Esophagus squamous epithelium (tissue), 5 donors: Measurements from ENCODE around the gene ECHS1. TPM values are rescaled to one million over a fixed set of nuclear protein-coding genes. Genes with fewer than 3 reads are reported as not detected.
A peak's percentile ranks its signal among the peaks of the same experiment; 100 is the strongest.

Experiments used
- DNase-seq: peaks from one replicate; lab custom pipeline; 2025; lab: John Stamatoyannopoulos, UW
- H3K27ac ChIP-seq, 4 donors: fragments of 200-600 bp; sonication (generic); one replicate each; pipeline ENCODE4 v1.5.1; 2016 to 2019; ENCODE audit warnings: mild to moderate bottlenecking in 1 of 4
- H3K27me3 ChIP-seq, 4 donors: fragments of 200-600 bp; sonication (generic); 1 replicate in 3 of 4; 2 replicates in 1 of 4; pipeline versions ENCODE4 v1.5.1 to v1.6.0; 2017 to 2021; ENCODE audit warnings: antibody characterized with exemption in 1 of 4
- H3K36me3 ChIP-seq, 3 donors: fragments of 200-600 bp; sonication (generic); one replicate each; pipeline ENCODE4 v1.5.1; 2016 to 2019
- H3K4me1 ChIP-seq, 3 donors: fragments of 200-600 bp; sonication (generic); one replicate each; pipeline ENCODE4 v1.5.1; 2017 to 2019
- H3K4me3 ChIP-seq, 4 donors: fragments of 200-600 bp; sonication (generic); 1 replicate in 3 of 4; 2 replicates in 1 of 4; pipeline ENCODE4 v1.5.1; 2016 to 2019; ENCODE audit warnings: mild to moderate bottlenecking in 2 of 4, moderate library complexity in 1 of 4
- H3K9me3 ChIP-seq, 3 donors: fragments of 200-600 bp; sonication (generic); one replicate each; pipeline ENCODE4 v1.5.1; 2016 to 2019
- POLR2A ChIP-seq, 4 donors: fragments of 450-650 bp; IDR thresholded peaks; one replicate each; pipeline ENCODE4 v1.6.1; 2017; ENCODE audit warnings: antibody characterized with exemption in 4 of 4, mild to moderate bottlenecking in 4 of 4, moderate library complexity in 3 of 4
- WGBS, 2 donors: methylation state at CpG; one replicate each; pipeline ENCODE4 v1.1.5; 2018; 5-methylcytosine and 5-hydroxymethylcytosine counted together
- intact Hi-C: fragments of 100-400 bp; cut with DNase I; formaldehyde crosslinking; loops from one replicate; pipeline ENCODE4 v1.15.0; 2022
- total RNA-seq, 4 donors: library from RNA; depleted of rRNA; stranded (reverse); fragments of >200 nt; gene quantifications; one replicate each; pipeline ENCODE4 v1.1.0, GENCODE V29; 2016
- TF ChIP-seq, protein P1 (sequence below), 6 experiments: fragments of 450-650 bp in 4 of 6; fragments of 200-600 bp in 2 of 6; sonication (generic) in 2 of 6; IDR thresholded peaks; one replicate each; pipeline ENCODE4 v1.5.1; 2016 to 2019; ENCODE audit warnings: antibody characterized with exemption in 6 of 6, mild to moderate bottlenecking in 4 of 6, moderate library complexity in 4 of 6
- donor health status: DM: yes; HTN: yes; CAD: no.

Gene ECHS1
- total RNA-seq, 4 donors from 2014 or later = 75.0 to 115 (median 99.2) TPM

DNA sequence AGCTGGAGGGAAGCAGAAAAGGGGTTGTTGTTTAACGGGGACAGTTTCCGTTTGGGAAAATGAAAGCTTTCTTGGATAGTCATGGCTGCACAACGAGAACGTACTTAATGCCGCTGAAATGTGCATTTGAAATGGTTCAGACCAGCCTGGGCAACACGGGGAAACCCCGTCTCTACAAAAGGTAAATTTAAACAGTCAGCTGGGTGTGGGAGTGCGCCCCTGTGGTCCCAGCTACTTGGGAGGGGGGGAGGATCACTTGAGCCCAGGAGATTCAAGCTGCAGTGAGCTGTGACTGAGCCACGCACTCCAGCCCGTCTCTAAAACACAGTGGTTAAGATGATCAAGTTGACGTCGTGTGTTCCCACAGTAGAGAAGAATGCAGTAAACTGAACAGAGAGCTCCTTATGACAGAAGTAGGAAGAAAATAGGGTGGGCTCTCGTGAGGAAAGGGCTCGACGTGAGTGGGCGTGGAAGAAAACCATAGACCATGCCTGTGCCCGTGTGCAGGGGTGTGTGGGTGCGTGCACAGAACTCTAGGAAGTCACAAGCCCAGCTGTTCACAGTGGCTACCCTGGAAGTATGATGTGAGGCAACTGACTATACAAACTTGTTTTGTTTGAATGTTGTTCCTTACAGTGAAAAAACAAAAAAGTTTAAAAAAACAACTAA is 11.2 kb downstream of the ECHS1 start:
- 76% methylated on average over 17 to 18 of the region's 18 CpGs for whole genome bisulfite sequencing, 2 donors
- TF ChIP-seq, protein P1, sequence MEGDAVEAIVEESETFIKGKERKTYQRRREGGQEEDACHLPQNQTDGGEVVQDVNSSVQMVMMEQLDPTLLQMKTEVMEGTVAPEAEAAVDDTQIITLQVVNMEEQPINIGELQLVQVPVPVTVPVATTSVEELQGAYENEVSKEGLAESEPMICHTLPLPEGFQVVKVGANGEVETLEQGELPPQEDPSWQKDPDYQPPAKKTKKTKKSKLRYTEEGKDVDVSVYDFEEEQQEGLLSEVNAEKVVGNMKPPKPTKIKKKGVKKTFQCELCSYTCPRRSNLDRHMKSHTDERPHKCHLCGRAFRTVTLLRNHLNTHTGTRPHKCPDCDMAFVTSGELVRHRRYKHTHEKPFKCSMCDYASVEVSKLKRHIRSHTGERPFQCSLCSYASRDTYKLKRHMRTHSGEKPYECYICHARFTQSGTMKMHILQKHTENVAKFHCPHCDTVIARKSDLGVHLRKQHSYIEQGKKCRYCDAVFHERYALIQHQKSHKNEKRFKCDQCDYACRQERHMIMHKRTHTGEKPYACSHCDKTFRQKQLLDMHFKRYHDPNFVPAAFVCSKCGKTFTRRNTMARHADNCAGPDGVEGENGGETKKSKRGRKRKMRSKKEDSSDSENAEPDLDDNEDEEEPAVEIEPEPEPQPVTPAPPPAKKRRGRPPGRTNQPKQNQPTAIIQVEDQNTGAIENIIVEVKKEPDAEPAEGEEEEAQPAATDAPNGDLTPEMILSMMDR (IDR thresholded peaks at IDR 0.05) = no peak
- TF ChIP-seq POLR2A (IDR thresholded peaks at IDR 0.05) = no peak
- Histone ChIP-seq H3K27ac (no peak overlapping the region), H3K36me3 (peaks cover 9 to 57% (median 13%) of the 10 kb centered on the region in 3 donors), H3K27me3 (peaks cover 0 to 8% (median 0%) of the 10 kb centered on the region in 4 donors), H3K9me3 (peaks cover 0 to 5% (median 0%) of the 10 kb centered on the region in 3 donors), H3K4me1 (peaks cover 5 to 49% (median 13%) of the 10 kb centered on the region in 3 donors), H3K4me3 (no peak overlapping the region)
- intact Hi-C loops = no loop called here
- no peak for DNase-seq

DNA sequence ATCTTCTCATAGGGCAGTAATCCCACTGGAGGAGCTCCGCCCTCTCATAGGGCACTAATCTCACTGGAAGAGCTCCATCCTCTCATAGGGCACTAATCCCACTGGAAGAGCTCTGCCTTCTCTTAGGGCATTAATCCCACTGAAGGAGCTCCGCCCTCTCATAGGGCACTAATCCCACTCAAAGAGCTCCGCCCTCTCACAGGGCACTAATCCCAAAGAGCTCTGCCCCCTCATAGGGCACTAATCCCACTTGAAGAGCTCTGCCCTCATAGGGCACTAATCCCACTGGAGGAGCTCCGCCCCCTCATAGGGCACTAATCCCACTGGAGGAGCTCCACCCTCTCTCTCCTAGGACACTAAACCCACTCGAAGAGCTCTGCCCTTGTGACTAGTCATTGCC is 11.9 kb downstream of the ECHS1 start:
- Histone ChIP-seq H3K27me3 (peaks cover 0 to 14% (median 0%) of the 10 kb centered on the region in 4 donors), H3K9me3 (peaks cover 0 to 5% (median 0%) of the 10 kb centered on the region in 3 donors), H3K36me3 (peaks cover 3 to 50% (median 8%) of the 10 kb centered on the region in 3 donors), H3K27ac (no peak overlapping the region), H3K4me1 (peaks cover 10 to 56% (median 17%) of the 10 kb centered on the region in 3 donors), H3K4me3 (no peak overlapping the region)
- 58 to 100% methylated on average over 2 to 5 of the region's 5 CpGs for WGBS, 2 donors
- intact Hi-C loops = no loop called here
- no peak for TF ChIP-seq POLR2A (IDR thresholded peaks at IDR 0.05)
- TF ChIP-seq, protein P1 (IDR thresholded peaks at IDR 0.05) = no peak
- DNase-seq = no peak

DNA sequence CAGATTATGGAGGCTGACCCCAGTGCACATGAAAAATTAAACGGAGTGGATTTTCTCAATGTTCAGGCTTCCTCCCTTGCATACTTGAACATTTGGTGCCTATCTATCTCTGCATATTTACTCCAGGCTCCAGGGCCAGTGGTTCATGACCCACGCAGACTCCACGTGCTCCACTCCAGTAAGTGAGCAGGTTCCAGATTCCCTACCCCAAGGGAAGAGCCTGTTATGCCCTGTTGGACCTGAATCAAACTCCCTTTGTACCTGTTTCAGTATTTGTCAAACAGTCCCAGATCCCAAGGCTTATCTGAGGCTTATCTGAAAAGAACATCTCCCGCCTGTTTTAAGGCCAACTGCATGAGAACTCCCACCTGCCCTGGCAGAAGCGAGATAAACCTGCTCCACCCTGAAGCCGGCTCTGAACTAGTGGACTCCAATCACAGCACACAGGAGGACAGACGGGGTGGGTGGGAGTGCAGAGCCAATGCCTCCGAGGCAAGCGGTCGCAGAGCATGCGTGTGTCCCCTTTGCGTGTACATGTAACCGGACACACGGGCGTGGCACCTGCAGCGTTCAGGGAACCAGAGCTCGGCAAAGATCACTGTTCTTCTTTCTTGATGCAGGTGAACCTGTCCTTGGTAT is 13.1 kb downstream of the ECHS1 start:
- intact Hi-C loops = no loop called here
- H3K9me3 ChIP-seq = peaks cover 0 to 5% (median 0%) of the 10 kb centered on the region in 3 donors
- H3K4me3 ChIP-seq = no peak overlapping the region
- TF ChIP-seq, protein P1 (IDR thresholded peaks at IDR 0.05) = no peak
- TF ChIP-seq POLR2A (IDR thresholded peaks at IDR 0.05) = no peak
- 52 to 60% methylated on average over 9 to 13 of the region's 17 CpGs for WGBS, 2 donors
- peaks cover 0 to 39% (median 0%) of the 10 kb centered on the region in 3 donors for H3K36me3 ChIP-seq
- H3K27me3 ChIP-seq = peaks cover 0 to 14% (median 0%) of the 10 kb centered on the region in 4 donors
- DNase-seq = no peak
- no peak overlapping the region for H3K27ac ChIP-seq
- H3K4me1 ChIP-seq = peaks cover 10 to 51% (median 14%) of the 10 kb centered on the region in 3 donors

DNA sequence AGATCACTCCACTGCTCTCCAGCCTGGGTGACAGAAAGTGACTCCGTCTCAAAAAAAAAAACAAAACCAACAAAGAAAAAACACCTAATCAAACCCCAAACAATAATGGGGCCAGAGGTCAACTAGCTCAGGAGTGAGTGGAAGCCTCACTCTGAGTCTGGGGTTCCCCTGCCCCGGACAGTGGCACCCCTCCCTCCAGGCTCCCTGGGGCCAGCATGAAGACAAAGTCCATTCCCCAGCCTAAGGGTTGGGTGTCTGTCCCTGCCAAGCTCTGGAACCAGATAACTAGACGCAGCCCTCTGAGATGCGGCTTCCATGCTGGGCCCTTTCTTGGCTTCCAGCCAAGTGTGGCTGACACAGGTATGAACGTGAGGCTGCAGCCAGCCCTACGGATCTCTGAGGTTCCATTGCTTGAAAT is 13.6 kb downstream of the ECHS1 start:
- intact Hi-C loops = no loop called here
- no peak for DNase-seq
- TF ChIP-seq POLR2A (IDR thresholded peaks at IDR 0.05) = no peak
- TF ChIP-seq, protein P1 (IDR thresholded peaks at IDR 0.05) = no peak
- Histone ChIP-seq H3K27me3 (peaks cover 0 to 14% (median 0%) of the 10 kb centered on the region in 4 donors), H3K27ac (no peak overlapping the region), H3K4me1 (peaks cover 10 to 46% (median 13%) of the 10 kb centered on the region in 3 donors), H3K36me3 (peaks cover 0 to 34% (median 0%) of the 10 kb centered on the region in 3 donors), H3K9me3 (peaks cover 0 to 5% (median 0%) of the 10 kb centered on the region in 3 donors), H3K4me3 (no peak overlapping the region)
- WGBS, 2 donors = 44 to 49% methylated on average over 2 to 5 of the region's 6 CpGs

DNA sequence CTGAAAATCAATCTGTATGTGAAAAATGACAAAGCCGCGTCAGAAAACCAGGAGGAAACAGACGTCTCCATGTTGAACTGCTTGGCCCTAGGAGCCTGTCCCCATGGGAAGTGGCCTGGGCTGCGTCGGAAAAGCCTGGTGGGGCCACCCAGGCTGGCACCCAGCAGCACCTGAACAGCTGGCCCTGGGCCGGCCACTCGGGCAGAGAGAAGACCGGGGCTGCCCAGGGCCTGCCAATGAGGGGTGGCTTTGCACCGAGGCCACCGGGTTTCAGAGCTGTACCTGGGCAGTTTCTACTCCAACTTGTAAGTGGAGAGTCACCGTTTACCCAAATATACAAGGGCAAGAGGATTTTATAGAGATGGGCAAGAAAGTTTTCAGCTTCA is 14.2 kb downstream of the ECHS1 start:
- Histone ChIP-seq H3K36me3 (peaks cover 0 to 27% (median 0%) of the 10 kb centered on the region in 3 donors), H3K9me3 (peaks cover 0 to 5% (median 0%) of the 10 kb centered on the region in 3 donors), H3K4me3 (no peak overlapping the region), H3K27me3 (peaks cover 0 to 14% (median 0%) of the 10 kb centered on the region in 4 donors), H3K27ac (peak overlapping the region in 2 of 4 donors; percentile 31 to 75), H3K4me1 (peaks cover 10 to 39% (median 13%) of the 10 kb centered on the region in 3 donors)
- intact Hi-C loops = no loop called here
- 57 to 100% methylated on average over 1 to 2 of the region's 11 CpGs for WGBS, 2 donors
- TF ChIP-seq POLR2A (IDR thresholded peaks at IDR 0.05) = no peak
- TF ChIP-seq, protein P1 (IDR thresholded peaks at IDR 0.05) = no peak
- no peak for DNase-seq
